HG02763 (cell line): ENCODE measurements around the gene TGIF2.
"Not testable (repeated sequence)": the region's sequence is repeated elsewhere in the genome, so short reads cannot be mapped to it uniquely, and the experiment has no call there.

Experiments used
- ATAC-seq: cut with Tn5 transposase; IDR thresholded peaks from one replicate; pipeline ENCODE4 v1.9.1; 2021; ENCODE audit warnings: mild to moderate bottlenecking, moderate library complexity; ENCODE audit not compliant: unreplicated experiment

Gene TGIF2

GRCh38 chr20:36611625-36612024, 38.2 kb downstream of the TGIF2 start:
- no peak for ATAC-seq

GRCh38 chr20:36613974-36614373, 40.6 kb downstream of the TGIF2 start:
- ATAC-seq = no peak

GRCh38 chr20:36614781-36615557, 41.6 kb downstream of the TGIF2 start:
- no peak for ATAC-seq

- ATAC-seq = no peak
Measured at GRCh38 chr20:36620917-36621316, 47.5 kb downstream of the TGIF2 start.

GRCh38 chr20:36623444-36623843, 50.0 kb downstream of the TGIF2 start:
- ATAC-seq = no peak

- ATAC-seq = no peak
Measured at GRCh38 chr20:36624068-36624943, 50.9 kb downstream of the TGIF2 start.

- ATAC-seq = no peak
Measured at GRCh38 chr20:36624944-36625324, 51.5 kb downstream of the TGIF2 start.

GRCh38 chr20:36628076-36628475, 54.7 kb downstream of the TGIF2 start:
- ATAC-seq = no peak

- no peak for ATAC-seq
Measured at GRCh38 chr20:36629719-36630681, 56.6 kb downstream of the TGIF2 start.

GRCh38 chr20:36631646-36632045, 58.2 kb downstream of the TGIF2 start:
- no peak for ATAC-seq

GRCh38 chr20:36632147-36632486, 58.7 kb downstream of the TGIF2 start:
- no peak for ATAC-seq

GRCh38 chr20:36632487-36633284, 59.3 kb downstream of the TGIF2 start:
- no peak for ATAC-seq

GRCh38 chr20:36633285-36633772, 59.9 kb downstream of the TGIF2 start:
- no peak for ATAC-seq

- ATAC-seq = no peak
Measured at GRCh38 chr20:36634342-36634741, 60.9 kb downstream of the TGIF2 start.

GRCh38 chr20:36638876-36639400, 65.5 kb downstream of the TGIF2 start:
- not testable (repeated sequence) for ATAC-seq

- no peak for ATAC-seq
Measured at GRCh38 chr20:36641506-36641843, 68.1 kb downstream of the TGIF2 start.

GRCh38 chr20:36642136-36642535, 68.7 kb downstream of the TGIF2 start:
- no peak for ATAC-seq
